A549 (cell line): ENCODE results near the gene ERFL. TPM values are rescaled to one million over a fixed set of nuclear protein-coding genes. Genes with fewer than 3 reads are reported as not detected.

Source experiments
- ATAC-seq, 2 experiments: fragments of 200-7000 bp in 1 of 2; fragments of >200 bp in 1 of 2; cut with Nextera tagmentation in 1 of 2; cut with Tn5 transposase in 1 of 2; 3 replicates each; pipeline versions ENCODE4 v1.8.0 to v1.9.1; 2018 to 2020; ENCODE audit warnings: mild to moderate bottlenecking in 1 of 2, moderate library complexity in 1 of 2
- CTCF ChIA-PET: fragments of 300-600 bp; sonication (Branson Sonifier 250); formaldehyde crosslinking; extraction: SDS; loops from one replicate; lab custom pipeline; 2021; ENCODE audit warnings: antibody characterized with exemption, inconsistent platforms; lab: Yijun Ruan, JAX
- POLR2A ChIA-PET: fragments of 350-600 bp; formaldehyde crosslinking; extraction: SDS; loops from one replicate; lab custom pipeline; 2021; ENCODE audit warnings: antibody characterized with exemption, inconsistent platforms; lab: Yijun Ruan, JAX
- DNase-seq, 2 experiments: peaks; one replicate each; pipeline versions ENCODE4 v3.0.0 to v3.0.0-alpha.2; 2011 to 2016; ENCODE audit warnings: low read depth in 1 of 2, low spot score in 1 of 2
- FAIRE-seq: peaks from 2 replicates; lab custom pipeline; 2011; peaks lifted over from hg19 to GRCh38; lab: Jason Lieb, UNC
- H3K27ac ChIP-seq, 2 experiments: fragments of >200 bp; sonication (Bioruptor Twin); formaldehyde crosslinking; 3 replicates each; pipeline ENCODE4 v1.5.1; 2016 to 2017
- H3K4me1 ChIP-seq: fragments of >200 bp; sonication (Bioruptor Twin); formaldehyde crosslinking; 3 replicates; pipeline ENCODE4 v1.6.1; 2016
- H3K4me2 ChIP-seq: fragments of >200 bp; sonication (Bioruptor Twin); formaldehyde crosslinking; 3 replicates; pipeline ENCODE4 v1.6.1; 2016
- H3K4me3 ChIP-seq: fragments of >200 bp; sonication (Bioruptor Twin); formaldehyde crosslinking; 3 replicates; pipeline ENCODE4 v1.5.1; 2016
- H3K9me3 ChIP-seq: fragments of >200 bp; sonication (Bioruptor Twin); formaldehyde crosslinking; 3 replicates; pipeline ENCODE4 v1.6.1; 2016
- BCL3 ChIP-seq: fragments of >200 bp; sonication (Bioruptor Twin); formaldehyde crosslinking; IDR thresholded peaks from 3 replicates; pipeline ENCODE4 v1.6.1; 2016
- BHLHE40 ChIP-seq: IDR thresholded peaks from 2 replicates; pipeline ENCODE4 v1.6.1; 2012; ENCODE audit warnings: low read depth, low read length, inconsistent platforms
- CBX2 ChIP-seq: fragments of 200-600 bp; sonication (generic); IDR thresholded peaks from 2 replicates; pipeline ENCODE4 v1.6.1; 2016; ENCODE audit warnings: low read depth, mild to moderate bottlenecking, borderline replicate concordance
- CBX8 ChIP-seq: fragments of 200-600 bp; sonication (generic); IDR thresholded peaks from 2 replicates; pipeline ENCODE4 v1.6.1; 2016
- CEBPB ChIP-seq, 2 experiments: fragments of >200 bp in 1 of 2; sonication (Bioruptor Twin) in 1 of 2; formaldehyde crosslinking in 1 of 2; IDR thresholded peaks; 2 replicates each; pipeline ENCODE4 v1.6.1; 2012 to 2016
- CHD2 ChIP-seq: fragments of 150-350 bp; IDR thresholded peaks from 2 replicates; pipeline ENCODE4 v1.6.1; 2014; ENCODE audit warnings: low read length; ENCODE audit not compliant: partially characterized antibody
- E2F6 ChIP-seq: IDR thresholded peaks from 2 replicates; pipeline ENCODE4 v1.6.1; 2012; ENCODE audit warnings: low read depth, borderline replicate concordance
- EHMT2 ChIP-seq: fragments of 200-600 bp; sonication (generic); IDR thresholded peaks from 2 replicates; pipeline ENCODE4 v1.6.1; 2016; ENCODE audit warnings: antibody characterized with exemption, low read depth, mild to moderate bottlenecking, moderate library complexity
- EP300 ChIP-seq, 2 experiments: fragments of >200 bp; sonication (Bioruptor Twin); formaldehyde crosslinking; IDR thresholded peaks; 2 replicates in 1 of 2; 3 replicates in 1 of 2; pipeline ENCODE4 v1.6.1; 2016 to 2017
- ESRRA ChIP-seq: fragments of 150-350 bp; IDR thresholded peaks from 2 replicates; pipeline ENCODE4 v1.6.1; 2014; ENCODE audit warnings: mild to moderate bottlenecking, low read length, borderline replicate concordance
- FOSB ChIP-seq: fragments of 250-450 bp; sonication (Bioruptor Pico); IDR thresholded peaks from 2 replicates; pipeline ENCODE4 v1.5.0; 2020; ENCODE audit warnings: mild to moderate bottlenecking, moderate library complexity
- FOXS1 ChIP-seq: fragments of 250-450 bp; sonication (Bioruptor Pico); IDR thresholded peaks from 2 replicates; pipeline ENCODE4 v1.5.0; 2020; ENCODE audit warnings: mild to moderate bottlenecking, moderate library complexity
- GATA3 ChIP-seq: IDR thresholded peaks from 2 replicates; pipeline ENCODE4 v1.6.1; 2012; ENCODE audit warnings: borderline replicate concordance
- HDAC2 ChIP-seq: fragments of 200-600 bp; sonication (generic); IDR thresholded peaks from 2 replicates; pipeline ENCODE4 v1.6.1; 2016
- JUN ChIP-seq, 2 experiments: fragments of >200 bp; sonication (Bioruptor Twin); formaldehyde crosslinking; IDR thresholded peaks; 2 replicates in 1 of 2; 3 replicates in 1 of 2; pipeline ENCODE4 v1.6.1; 2016 to 2017
- JUNB ChIP-seq: fragments of >200 bp; sonication (Bioruptor Twin); formaldehyde crosslinking; IDR thresholded peaks from 2 replicates; pipeline ENCODE4 v1.6.1; 2016
- MAX ChIP-seq: IDR thresholded peaks from 2 replicates; pipeline ENCODE4 v1.6.1; 2012
- MAZ ChIP-seq: fragments of 150-350 bp; IDR thresholded peaks from 2 replicates; pipeline ENCODE4 v1.6.1; 2014; ENCODE audit warnings: antibody characterized with exemption, low read depth, low read length, borderline replicate concordance
- MYC ChIP-seq: IDR thresholded peaks from 2 replicates; pipeline ENCODE4 v1.6.1; 2012; ENCODE audit warnings: mild to moderate bottlenecking, inconsistent platforms, low read length, improper control_type of control experiment, borderline replicate concordance
- NPAS2 ChIP-seq: fragments of 250-450 bp; sonication (Bioruptor Pico); IDR thresholded peaks from 2 replicates; pipeline ENCODE4 v1.8.0; 2022; ENCODE audit warnings: mild to moderate bottlenecking, moderate library complexity, borderline replicate concordance
- PHF8 ChIP-seq: fragments of 200-600 bp; sonication (generic); IDR thresholded peaks from 2 replicates; pipeline ENCODE4 v1.6.1; 2016; ENCODE audit warnings: low read depth, mild to moderate bottlenecking, antibody characterized with exemption, moderate library complexity, borderline replicate concordance
- POLR2A ChIP-seq: IDR thresholded peaks from 2 replicates; pipeline ENCODE4 v1.6.1; 2012; ENCODE audit warnings: mild to moderate bottlenecking, low read length
- SMC3 ChIP-seq: fragments of >200 bp; sonication (Bioruptor Twin); formaldehyde crosslinking; IDR thresholded peaks from 3 replicates; pipeline ENCODE4 v1.6.1; 2018; ENCODE audit warnings: inconsistent platforms
- SREBF2 ChIP-seq: fragments of 450-650 bp; IDR thresholded peaks from 2 replicates; pipeline ENCODE4 v1.6.1; 2014; ENCODE audit warnings: mild to moderate bottlenecking, moderate library complexity
- TFCP2L1 ChIP-seq: fragments of 250-450 bp; sonication (Bioruptor Pico); IDR thresholded peaks from 2 replicates; pipeline ENCODE4 v1.5.0; 2021; ENCODE audit warnings: mild to moderate bottlenecking
- ZC3H11A ChIP-seq: fragments of 450-650 bp; IDR thresholded peaks from 2 replicates; pipeline ENCODE4 v1.6.1; 2014; ENCODE audit warnings: antibody characterized with exemption, mild to moderate bottlenecking
- ZFP36 ChIP-seq: fragments of 450-650 bp; IDR thresholded peaks from 2 replicates; pipeline ENCODE4 v1.6.1; 2014; ENCODE audit warnings: borderline replicate concordance; ENCODE audit not compliant: partially characterized antibody
- ZSCAN20 ChIP-seq: fragments of 250-450 bp; sonication (Bioruptor Pico); IDR thresholded peaks from 2 replicates; pipeline ENCODE4 v1.8.0; 2022; ENCODE audit warnings: mild to moderate bottlenecking, moderate library complexity
- WGBS: methylation state at CpG from one replicate; pipeline ENCODE4 v1.1.6; 2017; ENCODE audit errors: missing lambda C conversion rate; 5-methylcytosine and 5-hydroxymethylcytosine counted together
- polyA plus RNA-seq, 4 experiments: library from polyadenylated mRNA; depleted of rRNA in 3 of 4; stranded (reverse); fragments of >200 nt; fragmentation: RNase III in 1 of 4; extraction: RNeasy Plus Mini Kit Qiagen cat#74134 plus additional on column Dnase treatment in 1 of 4; gene quantifications; 2 replicates in 3 of 4; 3 replicates in 1 of 4; pipeline ENCODE4 v1.2.3, GENCODE V29; 2011 to 2017

The ERFL gene
- polyA plus RNA-seq, 2 of the 4 experiments (the other 2 are of a cell fraction): 0.15 to 0.19 TPM

GRCh38 chr19:41883463-41883820, 44.8 kb downstream of the ERFL start (continued):
- TF ChIP-seq CBX8 (no peak), MAZ (no peak), EHMT2 (no peak), FOSB (no peak), JUNB (no peak), NPAS2 (CRISPR knock-in tag) (no peak), MAX (peak; percentile 83), FOXS1 (CRISPR knock-in tag) (no peak), JUN (IDR thresholded peaks at IDR 0.05) (no peak), GATA3 (no peak), CHD2 (no peak), ZFP36 (no peak), ZC3H11A (no peak), ESRRA (no peak), SREBF2 (no peak), EP300 (IDR thresholded peaks at IDR 0.05) (no peak), POLR2A (no peak), HDAC2 (no peak), ZSCAN20 (no peak)
- TF ChIP-seq, all 56 proteins: peak for 6

GRCh38 chr19:41882568-41883462, 45.4 kb downstream of the ERFL start, which contains the start of gene ARHGEF1:
Gene ARHGEF1, plus strand, starts transcription at chr19:41883184. Its CDS starts 4,899 bp downstream, at chr19:41888083.
- Histone ChIP-seq H3K4me2 (peak within 1 kb of the TSS; percentile 82), H3K27ac (peak within 1 kb of the TSS; percentile 81 to 87), H3K4me3 (peak within 1 kb of the TSS; percentile 78), H3K9me3 (no peaks in the 10 kb centered on the region), H3K4me1 (peaks cover 15% of the 10 kb centered on the region)
- DNase-seq: peak in 1 of 2 experiments; percentile 90
- FAIRE-seq: peak; percentile 72
- TF ChIP-seq NPAS2 (CRISPR knock-in tag) (no peak), TFCP2L1 (CRISPR knock-in tag) (0 out of 2 replicates have a peak, but pooled peaks have one; percentile 59), PHF8 (peak; percentile 30; the same call in 1 of the 2 replicates), JUN (IDR thresholded peaks at IDR 0.05) (peak in 1 of 2 experiments; percentile 82; a peak in 4 of 5 replicates), POLR2A (peak; percentile 58), SMC3 (0 out of 3 replicates have a peak, but pooled peaks have one; percentile 14), CBX2 (no peak), MYC (peak; percentile 2; the same call in 1 of the 2 replicates), E2F6 (peak; percentile 22; the same call in 1 of the 2 replicates), BHLHE40 (no peak), BCL3 (peak; percentile 50; the same call in 1 of the 3 replicates), CEBPB (IDR thresholded peaks at IDR 0.05) (no peak)
- 14% methylated on average over 46 of the region's 80 CpGs for WGBS
- ChIA-PET CTCF (interaction anchor here (0.7 to 6.5 kb wide), 11 partner anchors 9 to 75 kb away, joined by 3 to 63 read pairs (median 4); partner anchors contain the start of gene RABAC1), POLR2A (interaction anchor here (1.4 to 3.6 kb wide), 4 partner anchors 10 to 23 kb away, joined by 4 to 50 read pairs (median 21); partner anchors contain the start of gene RPS19)
- peak; percentile 27 to 34 for ATAC-seq
